ENCODE results near the gene TCOF1.

The TCOF1 gene

DNA sequence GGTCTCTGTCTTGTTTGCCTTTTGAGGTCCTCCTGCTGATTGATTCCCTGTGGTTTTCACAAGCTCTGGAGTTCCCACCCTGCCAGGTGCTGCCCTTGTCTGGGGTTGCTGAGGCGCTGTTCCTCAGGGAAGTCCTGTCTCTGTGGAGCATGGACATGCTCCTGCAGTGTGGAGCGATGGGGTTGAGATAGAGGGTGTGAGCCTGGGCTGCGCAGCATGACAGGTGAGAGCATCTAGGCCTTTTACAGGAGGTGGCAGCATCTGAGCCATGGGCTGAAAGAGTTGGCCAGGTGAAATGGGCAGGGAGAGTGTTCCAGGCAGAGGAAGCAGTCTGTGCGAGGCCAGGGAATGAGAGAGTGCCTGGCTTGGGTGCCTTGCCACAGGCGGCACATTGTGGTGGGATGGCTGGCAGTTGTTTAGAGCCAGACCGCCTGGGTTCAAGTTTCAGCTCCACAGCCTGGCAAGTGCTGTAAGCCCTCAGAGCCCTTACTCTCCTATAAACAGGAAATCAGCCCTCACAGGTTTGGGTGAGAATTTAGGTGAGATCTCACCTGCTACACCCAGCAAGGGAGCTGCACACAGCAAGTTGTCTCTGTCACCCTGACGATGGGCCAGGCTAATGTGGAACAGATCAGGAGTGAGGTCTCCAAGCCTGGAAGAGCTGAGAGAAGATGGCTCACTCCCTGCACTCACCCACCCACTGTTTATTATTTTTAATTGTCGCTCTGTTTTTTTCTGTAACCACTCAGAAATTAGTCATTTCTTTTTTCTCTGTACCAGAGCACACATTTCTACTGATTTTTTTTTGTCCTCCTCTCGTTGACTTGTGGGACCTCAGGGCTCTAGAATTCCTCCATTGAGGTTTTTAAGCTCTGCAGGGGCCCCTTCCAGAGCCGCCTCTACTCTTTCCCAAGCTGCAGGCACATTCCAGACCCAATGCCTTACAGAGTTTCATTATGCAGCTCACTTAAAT lies 19.6 kb downstream of the TCOF1 start:
- TF ChIP-seq, protein P1, sequence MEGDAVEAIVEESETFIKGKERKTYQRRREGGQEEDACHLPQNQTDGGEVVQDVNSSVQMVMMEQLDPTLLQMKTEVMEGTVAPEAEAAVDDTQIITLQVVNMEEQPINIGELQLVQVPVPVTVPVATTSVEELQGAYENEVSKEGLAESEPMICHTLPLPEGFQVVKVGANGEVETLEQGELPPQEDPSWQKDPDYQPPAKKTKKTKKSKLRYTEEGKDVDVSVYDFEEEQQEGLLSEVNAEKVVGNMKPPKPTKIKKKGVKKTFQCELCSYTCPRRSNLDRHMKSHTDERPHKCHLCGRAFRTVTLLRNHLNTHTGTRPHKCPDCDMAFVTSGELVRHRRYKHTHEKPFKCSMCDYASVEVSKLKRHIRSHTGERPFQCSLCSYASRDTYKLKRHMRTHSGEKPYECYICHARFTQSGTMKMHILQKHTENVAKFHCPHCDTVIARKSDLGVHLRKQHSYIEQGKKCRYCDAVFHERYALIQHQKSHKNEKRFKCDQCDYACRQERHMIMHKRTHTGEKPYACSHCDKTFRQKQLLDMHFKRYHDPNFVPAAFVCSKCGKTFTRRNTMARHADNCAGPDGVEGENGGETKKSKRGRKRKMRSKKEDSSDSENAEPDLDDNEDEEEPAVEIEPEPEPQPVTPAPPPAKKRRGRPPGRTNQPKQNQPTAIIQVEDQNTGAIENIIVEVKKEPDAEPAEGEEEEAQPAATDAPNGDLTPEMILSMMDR (IDR thresholded peaks at IDR 0.05; ENCODE audit: control extremely low read depth, extremely low read depth, low read depth, missing control alignments): no peak
- no peak for DNase-seq (ENCODE audit: extremely low spot score)
- POLR2A ChIA-PET: no interaction called here
- CTCF ChIA-PET: interaction anchor here (1.0 to 1.5 kb wide), 4 partner anchors 10 to 14 kb away, joined by 3 to 5 read pairs (median 3); no protein-coding TSS in a partner anchor

DNA sequence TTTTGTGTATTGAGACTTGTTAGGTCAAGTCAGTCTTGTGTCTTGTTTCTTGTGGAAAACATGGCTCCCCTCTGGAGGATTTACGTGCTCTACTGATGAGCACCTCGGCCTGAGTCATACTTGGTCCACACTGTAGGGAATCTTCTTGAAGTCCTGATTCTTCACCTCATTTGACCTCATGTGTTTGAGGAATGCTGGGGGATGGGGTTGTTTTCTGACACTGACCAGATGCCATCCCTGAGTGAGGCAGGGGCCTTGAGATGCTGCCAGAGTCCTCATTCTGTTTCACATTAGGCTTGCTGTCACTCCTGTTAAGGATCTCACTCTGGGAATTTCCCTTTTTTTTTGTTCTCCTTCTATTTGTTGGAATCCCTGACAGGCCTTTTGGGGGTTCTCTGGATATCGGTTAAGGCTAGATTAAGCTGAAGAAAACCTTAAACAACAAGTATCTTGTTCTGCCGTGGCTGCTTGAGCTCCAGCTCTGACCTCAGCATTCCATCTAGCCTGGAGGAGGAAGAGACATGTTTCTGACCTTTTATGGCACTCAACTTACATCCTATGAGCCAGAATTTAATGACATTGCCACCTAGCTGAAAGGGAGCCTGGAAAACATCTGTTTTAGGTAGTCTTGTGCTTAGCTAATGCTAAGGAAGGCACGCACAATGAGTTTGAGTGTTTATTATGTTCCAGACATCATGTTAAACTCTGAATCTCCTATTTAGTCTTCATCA lies 20.6 kb downstream of the TCOF1 start:
- DNase-seq (ENCODE audit: extremely low spot score): no peak
- TF ChIP-seq, protein P1 (IDR thresholded peaks at IDR 0.05; ENCODE audit: control extremely low read depth, extremely low read depth, low read depth, missing control alignments): no peak
- ChIA-PET POLR2A (interaction anchor here (1.3 kb wide), 1 partner anchor 14 kb away, joined by 5 read pairs; no protein-coding TSS in a partner anchor), CTCF (interaction anchor here (0.5 to 1.8 kb wide), 6 partner anchors 10 to 1089 kb away, joined by 3 to 4 read pairs (median 3); no protein-coding TSS in a partner anchor)

DNA sequence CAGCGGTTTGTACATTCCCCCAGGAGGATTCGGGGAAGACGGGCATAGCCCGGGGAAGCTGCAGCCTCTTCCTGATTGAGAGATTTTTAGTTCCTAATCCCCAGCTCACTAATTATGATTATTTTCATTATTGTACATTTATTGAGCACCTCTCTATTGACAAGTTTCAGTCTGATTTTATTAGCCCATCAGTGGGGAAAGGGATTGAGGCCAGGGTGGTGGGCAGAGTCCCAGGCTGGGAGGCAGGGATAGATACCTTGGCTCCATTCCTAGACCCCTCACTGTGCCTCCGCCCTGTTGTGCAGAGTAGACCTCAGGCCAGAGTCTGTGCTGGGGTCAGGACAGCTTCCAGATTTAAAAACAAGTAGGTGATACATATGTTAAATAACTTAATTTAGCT lies 27.2 kb downstream of the TCOF1 start:
- TF ChIP-seq, protein P1 (IDR thresholded peaks at IDR 0.05; ENCODE audit: control extremely low read depth, extremely low read depth, low read depth, missing control alignments): no peak
- ChIA-PET CTCF (interaction anchor here (0.8 to 3.7 kb wide), 4 partner anchors 11 to 39 kb away, joined by 3 to 29 read pairs (median 3); no protein-coding TSS in a partner anchor), POLR2A (no interaction called here)
- DNase-seq (ENCODE audit: extremely low spot score): no peak

DNA sequence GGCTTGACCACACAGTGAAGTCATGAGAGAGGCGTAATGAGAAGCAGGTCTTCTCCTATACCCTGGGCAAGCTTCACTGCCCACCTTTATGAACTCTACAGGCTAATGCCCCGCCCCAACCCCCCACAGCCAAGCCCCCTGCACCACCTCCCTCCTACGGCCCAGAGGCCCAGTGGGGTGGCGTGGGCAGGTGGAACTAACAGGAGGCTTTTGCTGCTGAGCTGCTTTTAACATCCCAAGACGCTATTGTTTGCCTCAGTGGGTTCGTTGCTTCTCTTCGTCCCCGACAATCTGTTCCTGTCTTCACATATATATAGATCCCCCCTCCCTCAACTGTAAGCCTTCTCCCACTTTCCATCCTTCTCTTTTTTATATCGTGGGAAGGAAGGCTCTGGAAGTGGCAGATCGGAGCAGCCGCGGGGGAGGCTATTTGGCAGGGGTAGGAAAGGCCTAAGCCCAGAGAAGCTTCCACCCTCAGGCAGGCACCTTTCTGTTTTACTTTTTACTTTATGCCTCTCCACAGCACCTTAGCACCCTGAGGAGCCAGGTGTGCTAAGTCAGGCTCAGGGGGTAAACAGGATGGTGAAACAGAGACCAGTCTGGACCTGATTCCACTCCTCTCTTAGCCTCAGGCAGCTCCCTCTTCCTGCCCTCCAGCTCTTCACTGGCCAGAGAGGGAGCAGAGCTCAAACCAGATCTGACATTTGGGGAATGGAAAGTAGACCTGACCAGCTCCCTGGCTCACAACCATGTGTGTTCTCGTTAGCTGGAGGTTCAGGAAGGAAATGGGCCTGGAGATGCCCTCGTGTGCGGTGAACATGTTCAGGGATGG lies 28.7 kb downstream of the TCOF1 start:
- CTCF ChIA-PET: interaction anchor here (1.3 to 3.7 kb wide), 3 partner anchors 10 to 50 kb away, joined by 4 to 29 read pairs (median 5); no protein-coding TSS in a partner anchor
- no peak for DNase-seq (ENCODE audit: extremely low spot score)
- POLR2A ChIA-PET: interaction anchor here (0.7 to 1.7 kb wide), 2 partner anchors 12 to 26 kb away, joined by 3 to 6 read pairs; partner anchors contain the start of gene CD74
- TF ChIP-seq, protein P1 (IDR thresholded peaks at IDR 0.05; ENCODE audit: control extremely low read depth, extremely low read depth, low read depth, missing control alignments): no peak

DNA sequence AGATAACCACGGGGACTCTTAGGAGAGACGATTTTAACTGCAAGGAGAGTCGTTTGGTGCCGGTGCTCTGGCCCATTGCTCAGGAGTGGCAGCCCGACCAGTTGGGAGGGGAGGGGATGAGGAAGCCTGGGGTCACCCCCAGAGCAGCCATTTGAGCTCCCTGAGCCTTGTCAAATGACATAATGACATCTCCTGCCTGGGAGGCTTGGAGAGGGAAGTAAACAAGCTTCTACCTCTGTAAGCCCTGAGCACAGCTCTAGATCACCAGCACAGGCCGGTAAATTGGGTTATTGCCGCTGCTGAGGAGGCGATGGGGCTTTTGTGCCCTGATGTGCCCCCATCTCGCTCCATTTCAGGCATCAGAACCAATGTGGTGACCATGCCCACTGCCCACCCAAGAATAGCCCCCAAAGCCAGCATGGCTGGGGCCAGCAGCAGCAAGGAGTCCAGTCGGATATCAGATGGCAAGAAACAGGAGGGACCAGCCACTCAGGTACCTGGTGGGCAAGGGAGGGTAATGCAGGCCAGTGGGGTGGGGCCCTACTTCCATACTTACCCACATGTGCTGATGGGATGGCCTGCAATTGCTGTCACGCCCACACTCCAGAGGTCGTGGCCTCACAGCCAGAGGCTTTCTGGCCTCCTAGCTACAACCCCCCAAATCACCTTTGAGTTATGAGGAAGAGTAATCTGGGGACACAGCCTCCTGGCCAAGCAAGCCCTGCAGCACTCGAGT lies 32.2 kb downstream of the TCOF1 start:
- ChIA-PET POLR2A (interaction anchor here (1.4 kb wide), 2 partner anchors 9 to 11 kb away, joined by 3 to 4 read pairs; no protein-coding TSS in a partner anchor), CTCF (interaction anchor here (1.0 to 1.7 kb wide), 3 partner anchors 10 to 34 kb away, joined by 3 to 5 read pairs (median 3); no protein-coding TSS in a partner anchor)
- TF ChIP-seq, protein P1 (IDR thresholded peaks at IDR 0.05; ENCODE audit: control extremely low read depth, extremely low read depth, low read depth, missing control alignments): no peak
- DNase-seq (ENCODE audit: extremely low spot score): no peak

Data from GM10248 (cell line).